Stimulated activated CD4-positive, alpha-beta T cell treated with anti-CD3 and anti-CD28 coated beads, Interleukin-4, amount 100 ng/mL, for 24 hours (primary cell): ENCODE measurements around the gene CDHR5.
"Not testable (repeated sequence)": the region's sequence is repeated elsewhere in the genome, so short reads cannot be mapped to it uniquely, and the experiment has no call there.

ENCODE experiments used
- DNase-seq: peaks from one replicate; pipeline ENCODE4 v3.0.0-alpha.2; 2020

The CDHR5 gene

DNA sequence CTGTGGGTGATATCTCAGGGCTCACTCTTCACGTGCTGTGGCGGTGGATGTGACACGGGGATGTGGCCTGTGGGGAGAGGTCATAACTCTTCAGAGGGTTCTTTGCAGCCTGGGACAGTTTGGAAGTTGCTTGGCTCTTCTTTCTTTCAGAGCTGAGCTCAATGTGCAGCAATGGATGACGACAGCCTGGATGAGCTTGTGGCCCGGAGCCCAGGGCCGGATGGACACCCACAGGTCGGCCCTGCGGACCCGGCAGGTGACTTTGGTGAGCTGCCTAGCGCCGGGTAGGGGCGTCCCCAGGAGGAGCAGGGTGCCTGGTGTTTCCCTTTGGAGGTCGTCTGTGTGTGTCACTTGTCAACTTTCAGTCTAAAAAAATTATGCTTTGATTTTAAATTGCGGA, 43.4 kb downstream of the CDHR5 start:
- DNase-seq = no peak

DNA sequence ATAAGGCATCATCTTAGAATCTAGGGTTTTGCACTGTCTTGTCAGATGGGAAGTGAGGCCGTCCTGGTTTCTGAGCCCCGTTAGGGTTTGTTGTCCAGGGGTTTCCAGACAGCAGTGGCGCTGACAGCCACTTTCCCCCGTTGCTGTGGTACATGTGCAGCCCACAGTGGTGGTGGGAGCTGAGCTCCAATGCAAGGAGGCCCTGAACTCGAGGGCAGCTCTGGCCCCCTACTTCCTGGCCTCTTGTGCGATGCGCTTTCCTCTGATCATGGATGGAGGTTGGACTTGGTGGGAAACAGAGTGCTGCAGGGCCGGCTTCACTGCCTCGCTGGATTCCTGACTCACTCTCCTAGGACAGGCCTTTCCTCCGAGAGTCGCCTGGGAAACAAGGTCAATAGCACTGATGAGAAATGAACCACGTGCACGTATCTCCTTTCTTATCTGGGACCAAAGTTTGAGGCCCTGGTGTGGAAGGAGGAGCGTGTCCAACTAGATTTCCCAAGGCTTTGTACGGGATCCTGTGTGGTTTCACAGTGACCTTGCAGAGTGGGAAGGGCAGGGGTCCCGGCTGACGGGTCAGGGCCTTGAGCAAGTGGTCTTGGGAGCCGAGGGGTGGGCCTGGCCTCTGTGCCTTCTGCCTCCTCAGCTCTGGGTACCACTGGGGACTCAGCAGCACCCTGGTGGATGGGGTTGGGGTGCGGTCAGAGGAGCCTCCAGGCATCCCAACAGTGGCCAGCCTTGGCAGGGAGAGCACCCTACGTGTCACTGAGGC, 44.7 kb downstream of the CDHR5 start:
- no peak for DNase-seq

DNA sequence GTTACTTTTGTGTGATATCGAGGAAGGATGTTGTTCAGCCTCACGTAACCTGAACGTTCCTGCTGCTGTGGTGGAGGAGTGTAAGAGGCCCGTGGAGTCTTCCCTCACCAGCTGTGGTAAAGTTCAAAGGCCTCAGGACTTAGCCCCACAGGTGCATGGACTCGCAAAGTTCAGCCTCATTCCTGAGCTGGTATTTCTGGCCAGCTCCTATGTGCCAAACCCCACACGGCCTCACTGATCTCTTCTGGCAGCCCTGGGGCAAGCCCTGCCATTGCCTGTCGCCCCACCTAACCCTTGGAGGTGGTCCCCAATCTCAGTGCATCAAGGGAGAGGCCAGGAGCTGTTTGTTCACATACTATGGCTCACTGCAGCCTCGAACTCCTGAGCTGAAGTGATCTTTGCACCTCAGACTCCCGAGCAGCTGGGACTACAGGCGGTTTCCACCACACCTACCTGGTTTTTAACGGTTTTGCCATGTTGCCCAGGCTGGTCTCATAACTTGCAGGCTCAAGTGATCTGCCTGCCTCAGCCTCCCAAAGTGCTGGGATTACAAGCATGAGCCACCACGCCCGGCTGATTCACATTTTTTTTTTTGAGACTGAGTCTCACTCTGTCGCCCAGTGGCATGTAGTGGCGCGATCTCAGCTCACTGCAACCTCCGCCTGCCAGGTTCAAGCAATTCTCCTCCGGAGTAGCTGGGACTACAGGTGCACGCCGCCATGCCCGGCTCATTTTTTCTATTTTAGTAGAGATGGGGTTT, 46.3 kb downstream of the CDHR5 start:
- DNase-seq = no peak

DNA sequence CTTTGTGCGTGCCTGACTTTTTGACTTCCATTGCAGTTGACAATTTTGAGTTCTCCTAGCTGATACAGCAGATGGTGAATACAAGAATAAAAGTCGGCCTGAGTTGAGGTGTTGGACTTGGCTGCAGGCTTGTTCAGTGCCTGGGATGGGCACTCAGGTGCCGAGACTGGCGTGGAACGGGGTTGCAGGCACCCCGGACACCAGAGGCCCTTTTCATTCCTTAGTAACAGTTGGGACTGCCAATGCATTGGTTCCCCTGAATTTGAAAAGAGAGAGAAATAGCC, 47.2 kb downstream of the CDHR5 start:
- DNase-seq = no peak

DNA sequence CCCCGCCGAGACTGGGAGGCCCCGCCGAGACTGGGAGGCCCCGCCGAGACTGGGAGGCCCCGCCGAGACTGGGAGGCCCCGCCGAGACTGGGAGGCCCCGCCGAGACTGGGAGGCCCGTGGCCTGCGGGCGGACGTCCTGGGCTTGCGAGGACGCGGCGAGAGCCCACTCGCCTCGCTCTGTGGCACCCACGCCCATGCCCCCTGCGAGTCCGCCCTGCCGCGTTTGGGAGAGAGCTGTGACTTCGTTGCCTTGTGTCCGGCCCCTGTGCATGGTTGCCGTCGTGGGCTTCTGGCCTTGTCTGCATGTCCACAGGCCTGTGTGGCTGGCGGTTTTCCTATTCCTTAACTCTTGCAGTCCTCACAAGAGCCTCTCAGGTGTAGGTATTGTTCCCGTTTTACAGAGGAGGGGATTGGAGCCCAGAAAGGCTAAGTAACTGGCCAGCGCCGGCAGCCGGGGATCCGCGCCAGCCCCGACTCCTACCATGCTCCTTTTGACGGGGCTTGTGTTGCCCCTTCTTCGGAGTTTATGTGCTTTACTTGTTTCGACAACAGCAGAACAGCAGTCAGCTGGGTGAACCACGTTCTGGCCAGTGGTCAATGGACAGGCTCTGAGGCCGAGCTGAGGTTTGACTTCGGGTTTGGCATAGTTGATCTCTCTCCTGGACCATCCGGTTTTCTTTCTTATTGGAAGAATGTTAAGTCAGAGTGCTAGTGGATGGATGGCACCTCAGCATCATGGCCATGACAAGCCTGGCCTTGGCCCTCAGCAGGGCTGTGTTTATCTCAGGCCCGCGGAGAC, 47.7 kb downstream of the CDHR5 start:
- DNase-seq = no peak

DNA sequence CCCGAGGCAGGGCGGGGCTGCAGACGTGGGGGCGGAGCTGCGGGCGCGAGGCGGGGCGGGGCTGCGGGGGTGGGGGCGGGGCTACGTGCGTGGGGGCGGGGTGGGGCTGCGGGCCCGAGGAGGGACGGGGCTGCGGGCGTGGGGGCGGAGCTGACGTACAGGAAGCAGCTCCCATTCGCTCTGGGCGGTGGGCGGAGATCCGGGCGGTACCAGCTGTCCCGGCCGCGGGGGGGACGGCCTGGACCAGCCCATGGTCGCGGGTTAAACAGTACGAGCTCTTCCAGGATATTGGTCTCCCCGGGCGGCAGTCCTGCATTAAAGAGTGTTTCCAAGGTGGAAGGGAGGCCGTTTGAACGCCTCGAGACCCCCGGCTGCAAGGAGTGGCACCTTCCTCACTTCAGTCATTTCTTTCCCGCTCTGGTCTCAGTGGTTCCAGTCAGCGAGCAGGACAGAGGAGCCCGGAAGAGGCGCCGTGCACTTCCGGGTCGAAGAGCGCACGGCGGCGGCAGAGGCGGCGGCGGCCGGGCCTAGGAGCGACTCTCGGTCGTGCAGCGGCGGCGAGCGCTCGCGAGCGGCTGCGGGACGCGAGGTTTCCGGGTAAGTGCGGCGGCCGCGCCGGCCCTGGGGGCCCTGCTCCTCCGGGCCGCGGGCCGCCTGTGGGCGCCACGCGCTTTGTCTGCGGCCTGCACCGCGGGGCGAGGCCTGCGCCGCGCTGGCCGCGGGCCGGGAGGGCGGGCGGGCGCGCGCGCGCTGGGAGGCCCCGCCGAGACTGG, 48.6 kb downstream of the CDHR5 start, which contains the start of gene PHRF1:
TSS of gene PHRF1 (plus strand) at position 475 of the 773 bp plus-strand sequence. CDS start 5,043 bp downstream, outside the sequence.
- peak; percentile 95 for DNase-seq

DNA sequence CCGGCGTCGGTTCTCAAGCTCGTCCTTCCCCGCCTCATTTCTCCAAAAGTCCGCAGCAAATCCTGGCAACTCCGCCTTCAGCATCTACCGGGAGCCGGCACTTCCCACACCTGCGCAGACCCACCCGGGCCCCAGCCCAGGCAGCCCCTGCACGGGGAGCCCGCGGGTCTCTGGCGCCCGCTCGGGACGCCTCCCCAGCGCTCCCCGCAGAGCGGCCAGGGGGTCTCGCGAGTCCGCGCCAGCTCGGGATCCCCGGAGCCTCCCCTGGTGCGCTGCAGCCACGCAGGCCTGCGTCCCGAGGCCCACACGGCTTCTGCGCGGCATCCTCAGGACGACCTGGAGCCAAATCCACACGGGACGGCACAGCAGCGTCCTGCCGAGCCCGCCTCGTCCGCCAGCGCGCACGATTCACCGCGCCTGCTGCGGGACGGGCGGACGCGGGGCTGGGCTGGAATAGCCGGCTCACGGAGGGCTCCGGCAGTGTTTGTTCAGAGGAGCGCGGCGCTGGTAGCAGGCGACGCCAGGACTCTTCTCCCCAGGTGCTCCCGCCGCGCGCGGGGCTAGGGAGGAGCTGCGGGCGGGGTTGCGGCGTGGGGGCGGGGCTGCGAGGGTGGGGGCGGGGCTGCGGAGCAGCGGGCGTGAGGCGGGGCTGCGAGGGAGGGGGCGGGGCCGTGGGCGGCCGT, 49.3 kb downstream of the CDHR5 start:
- DNase-seq = no peak

DNA sequence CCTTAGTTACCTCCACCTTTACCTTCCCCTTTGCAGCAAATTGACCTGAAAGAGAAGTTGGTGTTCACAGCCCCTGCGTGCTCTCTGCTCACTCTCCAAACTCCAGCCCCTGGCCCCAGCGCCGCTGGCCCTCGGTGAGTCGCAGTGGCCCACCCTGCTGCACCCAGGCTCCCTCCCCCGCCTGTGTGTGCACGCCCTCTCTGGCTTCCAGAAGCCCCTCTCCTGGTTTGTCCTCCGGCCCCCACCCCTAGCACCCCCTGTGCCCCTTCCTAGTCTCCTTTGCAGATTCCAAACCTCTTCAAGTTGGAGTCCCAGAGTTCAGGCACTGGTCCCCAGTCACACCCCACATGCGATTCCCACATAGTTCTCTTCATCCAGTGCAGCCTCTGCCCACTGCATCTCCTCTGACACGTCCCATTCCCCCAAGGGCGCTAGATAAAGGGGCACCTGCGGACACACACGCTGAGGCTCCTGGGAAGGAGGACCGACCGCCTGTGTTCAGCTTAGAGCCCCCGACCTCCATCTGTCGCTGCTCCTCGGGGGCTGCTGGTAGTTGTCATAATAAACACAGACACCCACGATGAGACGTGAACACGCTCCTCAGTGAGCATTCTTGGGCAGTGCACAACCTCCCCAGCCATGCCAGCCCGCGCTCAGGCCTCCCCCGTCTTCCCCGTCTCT, 50.0 kb downstream of the CDHR5 start:
- no peak for DNase-seq

DNA sequence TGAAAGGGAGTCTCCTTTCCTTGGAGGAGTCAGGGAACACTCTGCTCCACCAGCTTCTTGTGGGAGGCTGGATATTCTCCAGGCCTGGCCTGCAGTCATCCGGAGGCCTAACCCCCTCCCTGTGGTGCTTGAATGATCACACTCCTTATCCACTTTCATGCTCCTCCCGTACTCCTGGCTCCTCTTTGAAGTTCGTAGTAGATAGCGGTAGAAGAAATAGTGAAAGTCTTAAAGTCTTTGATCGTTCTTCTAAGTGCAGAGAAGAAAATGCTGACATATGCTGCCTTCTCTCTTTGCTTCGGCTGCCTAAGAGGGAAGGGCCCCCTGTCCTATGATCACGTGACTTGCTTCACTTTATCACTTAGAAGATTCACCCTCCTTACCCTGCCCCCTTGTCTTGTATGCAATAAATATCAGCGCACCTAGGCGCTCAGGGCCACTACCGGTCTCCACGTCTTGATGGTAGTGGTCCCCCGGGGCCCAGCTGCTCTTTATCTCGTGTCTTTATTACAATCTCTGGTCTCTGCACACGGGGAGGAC, 50.7 kb downstream of the CDHR5 start:
- DNase-seq = not testable (repeated sequence)

DNA sequence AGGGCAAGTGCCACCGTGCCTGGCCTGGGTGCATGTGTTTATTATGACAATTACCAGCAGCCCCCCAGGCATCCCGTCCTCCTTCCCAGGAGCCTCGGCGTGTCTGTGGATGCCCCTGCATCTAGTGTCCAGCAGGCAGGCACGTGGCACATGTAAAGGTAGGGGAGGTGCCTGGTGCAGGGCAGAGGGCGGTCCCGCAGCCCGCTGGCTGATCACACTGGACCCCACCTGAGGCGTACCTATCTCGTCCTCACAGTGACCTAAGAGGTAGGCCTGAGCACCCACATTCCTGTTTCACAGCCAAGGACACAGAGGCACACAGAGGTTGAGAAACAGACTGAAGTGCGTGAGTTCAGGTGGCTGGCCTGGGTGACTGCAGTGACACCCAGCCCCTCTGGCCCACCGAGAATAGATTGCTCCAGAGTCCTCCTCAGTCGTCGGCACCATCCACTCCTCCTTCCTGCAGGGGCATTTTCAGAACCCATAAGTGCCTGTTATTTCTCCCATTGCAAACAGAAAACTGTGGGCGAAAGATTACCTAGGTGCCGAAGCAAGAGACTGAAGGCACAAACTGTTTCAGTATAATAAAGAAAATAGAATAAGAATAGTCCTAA, 51.5 kb downstream of the CDHR5 start:
- no peak for DNase-seq

DNA sequence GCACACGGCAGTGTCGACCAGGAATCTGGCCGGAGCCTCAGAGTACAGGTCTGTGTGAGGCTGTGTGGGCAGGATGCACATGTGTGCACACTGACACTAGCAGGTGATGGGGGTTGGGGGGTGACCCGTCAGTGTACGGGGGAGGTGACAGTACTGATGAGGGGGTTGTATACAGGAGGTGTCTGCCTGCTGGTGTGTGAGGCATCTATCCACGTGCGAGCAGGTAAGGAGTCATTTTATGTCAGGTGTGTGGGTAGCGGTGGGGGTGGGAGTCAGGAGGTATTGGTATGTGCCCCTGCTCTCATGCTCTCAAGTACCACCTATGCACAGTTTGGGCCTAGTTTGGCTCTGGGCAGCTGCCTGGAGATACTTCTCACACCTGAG, 53.0 kb downstream of the CDHR5 start:
- no peak for DNase-seq

DNA sequence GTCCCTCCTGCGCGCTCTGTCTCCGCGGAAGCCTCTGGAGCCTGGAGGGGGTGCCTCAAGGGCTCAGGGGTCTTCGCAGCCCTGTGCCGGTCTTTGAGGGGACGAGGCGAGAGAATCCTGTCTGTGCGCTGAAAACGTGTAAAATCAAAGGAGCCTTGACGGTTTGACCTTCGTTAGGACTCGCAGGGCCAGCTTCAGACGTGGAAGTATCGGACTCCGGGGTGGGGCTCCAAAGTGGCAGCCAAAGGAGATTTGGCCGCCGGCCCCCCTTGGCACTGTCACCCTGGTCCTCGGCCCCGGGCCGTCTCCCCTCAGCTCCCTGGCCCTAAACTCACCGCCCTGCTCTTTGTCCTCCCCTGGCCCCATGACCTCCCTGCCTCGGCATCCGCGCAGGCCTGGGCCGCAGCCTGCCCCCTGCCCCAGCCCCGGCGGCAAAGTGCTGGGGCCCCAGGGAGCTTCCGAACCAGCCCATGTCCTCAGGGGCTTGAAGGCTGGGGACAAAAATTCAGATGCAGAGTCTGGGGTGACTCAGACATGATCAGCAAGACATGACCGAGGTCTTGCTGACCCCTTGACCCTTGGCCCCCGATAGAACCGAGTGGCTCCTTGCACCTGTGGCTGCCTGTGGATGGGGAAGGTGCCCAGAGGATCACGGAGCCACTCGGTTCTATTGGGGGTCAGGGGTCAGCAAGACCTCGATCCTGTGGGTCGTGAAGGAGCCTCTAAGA, 55.4 kb downstream of the CDHR5 start:
- DNase-seq = no peak

DNA sequence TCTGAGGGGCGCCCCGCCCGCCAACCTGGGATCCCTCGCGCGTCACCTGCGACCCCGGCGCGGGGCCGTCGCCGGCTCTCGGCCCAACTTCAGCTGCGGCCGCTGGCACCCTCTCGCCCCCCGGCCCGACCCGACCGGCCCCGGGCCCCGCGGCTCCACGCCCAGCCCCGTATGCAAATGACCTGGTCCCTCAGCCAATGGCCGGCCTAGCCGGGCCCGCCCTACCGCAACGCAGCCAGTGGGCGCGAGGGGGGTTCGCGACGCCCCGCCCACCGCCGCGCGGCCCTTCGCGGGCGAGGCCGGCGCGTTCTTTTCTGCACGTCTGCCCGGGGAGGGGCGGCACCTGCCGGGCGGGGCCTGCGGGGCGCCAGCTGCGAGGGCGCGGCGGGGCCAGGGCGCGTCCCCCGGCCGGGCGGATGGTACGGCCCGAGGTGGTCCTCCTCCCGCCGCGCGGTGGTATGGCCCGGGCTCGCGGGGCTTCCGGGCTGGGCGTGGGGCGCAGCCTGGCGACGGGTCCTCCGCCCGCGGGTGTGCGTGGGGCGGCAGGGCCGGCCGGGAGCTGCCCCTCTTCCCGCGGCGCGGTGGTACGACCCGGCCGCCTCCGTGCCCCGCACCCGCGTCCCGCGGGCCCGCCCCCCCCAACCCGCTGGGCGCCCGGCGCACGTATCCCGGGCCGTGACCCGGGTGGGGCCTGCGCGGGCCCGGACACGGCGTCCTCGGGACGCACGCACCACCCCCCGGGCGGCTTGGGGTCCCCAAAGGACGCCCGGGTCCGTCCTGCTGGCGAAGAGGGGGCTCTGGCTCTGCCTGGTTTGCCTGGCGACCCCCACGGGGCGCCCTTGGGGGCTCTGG, 56.2 kb downstream of the CDHR5 start:
- peak; percentile 88 for DNase-seq

DNA sequence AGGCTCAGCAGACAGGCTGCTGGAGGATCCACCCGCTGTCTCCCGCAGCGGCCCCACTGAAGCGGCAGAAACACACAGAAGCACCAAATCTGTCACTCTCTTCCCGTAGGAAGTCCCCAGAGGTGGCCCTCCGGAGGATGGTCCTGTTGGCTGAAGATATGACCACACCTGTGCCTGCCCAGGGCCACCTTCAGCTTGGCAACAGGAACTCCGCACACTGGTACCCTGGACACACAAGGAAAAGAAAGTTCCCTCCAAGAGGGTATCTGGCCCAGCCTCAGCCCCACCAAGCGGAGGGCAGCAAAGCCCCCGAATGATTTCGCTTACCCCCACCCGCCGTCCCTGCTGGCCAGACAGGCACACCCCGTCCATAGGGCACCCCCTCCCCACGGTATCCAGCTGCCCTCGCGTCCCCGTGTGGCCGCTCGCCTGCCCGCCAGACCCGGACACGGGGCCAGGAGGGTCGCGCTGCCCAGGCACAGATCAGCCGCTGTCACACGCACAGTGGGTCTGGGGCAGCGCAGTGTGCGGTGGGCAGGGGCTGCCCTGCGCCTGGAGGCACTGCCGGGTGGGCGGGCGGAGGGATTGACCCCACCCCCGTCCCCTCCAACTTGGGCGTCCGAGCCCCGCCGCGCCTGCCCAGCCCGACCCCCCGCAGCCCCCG, 57.0 kb downstream of the CDHR5 start:
- no peak for DNase-seq

DNA sequence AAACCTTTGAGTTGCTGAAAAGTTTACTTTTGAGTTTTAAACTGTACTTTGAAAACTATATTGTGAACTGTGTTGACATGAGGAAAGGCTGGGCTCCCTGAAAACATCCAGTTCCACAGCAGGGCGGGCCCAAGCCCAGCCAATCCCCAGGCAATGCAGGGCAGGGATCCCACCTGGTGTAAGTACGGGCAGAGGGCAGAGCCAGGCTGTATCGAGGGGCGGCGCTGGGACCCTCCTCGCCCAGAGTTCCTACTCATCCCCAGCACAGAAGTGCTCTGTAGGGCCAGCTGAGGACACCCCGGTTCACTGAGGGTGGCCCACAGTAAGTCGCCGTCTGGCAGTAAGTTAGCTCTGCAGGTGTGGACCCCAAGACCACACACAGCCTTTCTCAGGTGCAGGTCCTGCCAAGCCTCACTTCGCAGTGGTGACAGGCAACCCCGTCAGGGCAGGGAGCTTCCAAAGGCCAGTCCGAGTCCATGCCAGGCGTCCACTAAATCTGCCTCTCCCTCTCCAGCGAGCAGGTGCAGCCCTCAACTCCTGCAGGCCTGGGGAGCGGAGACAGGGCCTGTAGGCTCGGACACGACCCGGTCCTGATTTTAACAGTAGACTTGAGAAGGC, 57.6 kb downstream of the CDHR5 start:
- DNase-seq = no peak
